Measurements from ENCODE around the gene SORCS1. TPM values are rescaled to one million over a fixed set of nuclear protein-coding genes. Genes with fewer than 3 reads are reported as not detected.

Gene SORCS1
- total RNA-seq, 2 donors from 2014 or later: not detected

DNA sequence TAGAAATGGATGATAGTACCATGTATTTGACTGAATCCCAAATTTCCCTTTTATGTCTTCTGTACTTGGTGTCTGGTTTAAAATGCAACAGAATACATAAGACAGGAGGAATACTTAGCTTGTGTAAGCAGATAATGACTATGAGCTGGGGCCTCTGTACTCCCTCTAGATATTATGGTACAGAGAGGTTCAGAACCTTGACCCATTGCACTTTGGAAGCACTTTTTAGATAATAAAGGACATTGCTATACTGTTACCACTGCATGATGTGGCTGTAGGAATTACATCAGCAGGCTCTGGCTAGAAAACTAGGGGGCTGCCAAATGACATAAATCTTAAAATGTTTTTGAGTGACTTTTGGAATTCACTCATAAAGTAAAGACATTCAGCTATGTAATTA is 526.6 kb downstream of the SORCS1 start:
- H3K4me3 Mint-ChIP-seq: no peak overlapping the region
- no peak for DNase-seq
- no peaks in the 10 kb centered on the region for H3K4me1 Mint-ChIP-seq (ENCODE audit: low read depth)

DNA sequence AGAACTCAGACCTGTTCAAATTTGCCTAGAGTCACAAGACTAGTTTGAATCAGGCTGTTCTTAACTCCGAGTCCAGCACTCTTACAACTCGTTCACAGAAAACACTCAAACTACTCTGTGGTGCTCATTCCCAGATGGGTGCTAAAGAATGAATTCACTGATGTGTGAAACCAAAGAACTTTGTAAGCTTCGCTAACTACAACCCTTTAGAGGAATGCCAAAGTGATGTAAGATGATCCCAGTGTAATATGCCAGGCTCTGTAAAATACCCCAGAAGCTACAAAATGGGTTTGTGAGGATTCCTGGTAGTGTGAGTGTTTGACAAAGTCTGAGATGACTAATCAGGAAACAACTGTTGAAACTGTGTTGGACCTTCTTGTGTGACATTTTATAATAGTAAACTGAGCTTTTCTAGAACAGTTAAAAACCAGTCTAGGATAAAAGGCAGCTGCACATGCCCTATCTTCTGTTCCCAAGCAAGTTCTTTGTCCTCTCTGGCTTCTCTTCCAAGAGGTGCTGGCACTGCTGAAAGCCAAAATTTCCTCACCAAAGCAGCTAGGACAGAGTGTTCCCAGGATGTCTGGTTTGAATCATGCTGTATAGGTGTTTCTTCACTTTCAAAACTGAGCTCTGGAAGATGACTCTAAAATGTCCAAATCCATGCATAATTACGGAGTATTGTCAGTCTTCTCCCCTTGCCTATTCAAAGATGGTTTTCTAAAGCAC is 527.6 kb downstream of the SORCS1 start:
- Mint-ChIP-seq H3K27ac (no peak overlapping the region), H3K36me3 (ENCODE audit: insufficient read depth in 2 of 2) (no peaks in the 10 kb centered on the region), H3K9me3 (no peaks in the 10 kb centered on the region), H3K4me1 (ENCODE audit: low read depth) (no peaks in the 10 kb centered on the region), H3K27me3 (ENCODE audit: low read depth) (no peaks in the 10 kb centered on the region), H3K4me3 (no peak overlapping the region)
- DNase-seq (no peak), ATAC-seq (replicated peaks in 1 of 2) (no peak)

More for the DNA sequence above, 526.6 kb downstream of the SORCS1 start:
- H3K36me3 Mint-ChIP-seq (ENCODE audit: insufficient read depth in 2 of 2): no peaks in the 10 kb centered on the region
- H3K27me3 Mint-ChIP-seq (ENCODE audit: low read depth): no peaks in the 10 kb centered on the region
- no peak overlapping the region for H3K27ac Mint-ChIP-seq
- H3K9me3 Mint-ChIP-seq: no peaks in the 10 kb centered on the region
- no peak for ATAC-seq (replicated peaks in 1 of 2)

DNA sequence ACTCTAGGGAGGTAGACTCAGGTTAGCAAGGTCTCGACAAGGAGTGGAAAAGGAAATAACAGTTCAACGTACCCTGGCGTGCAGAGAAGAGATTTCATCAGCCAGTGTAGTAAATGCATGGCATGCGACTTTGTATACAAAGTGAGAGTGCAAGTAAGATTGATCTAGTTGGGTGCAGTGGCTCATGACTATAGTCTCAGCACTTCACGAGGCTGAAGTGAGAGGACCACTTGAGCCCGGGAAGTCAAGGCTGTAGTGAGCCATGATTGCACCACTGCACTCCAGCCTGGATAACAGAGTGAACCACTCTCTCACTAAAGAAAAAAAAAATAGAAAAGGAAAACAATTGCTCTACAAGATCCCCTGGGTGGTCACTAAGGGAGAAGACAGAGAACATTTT is 528.6 kb downstream of the SORCS1 start:
- ATAC-seq (replicated peaks in 1 of 2) (no peak), DNase-seq (no peak)
- no peak overlapping the region for H3K4me3 Mint-ChIP-seq
- H3K27ac Mint-ChIP-seq: no peak overlapping the region
- no peaks in the 10 kb centered on the region for H3K4me1 Mint-ChIP-seq (ENCODE audit: low read depth)
- no peaks in the 10 kb centered on the region for H3K9me3 Mint-ChIP-seq
- no peaks in the 10 kb centered on the region for H3K27me3 Mint-ChIP-seq (ENCODE audit: low read depth)
- H3K36me3 Mint-ChIP-seq (ENCODE audit: insufficient read depth in 2 of 2): no peaks in the 10 kb centered on the region

DNA sequence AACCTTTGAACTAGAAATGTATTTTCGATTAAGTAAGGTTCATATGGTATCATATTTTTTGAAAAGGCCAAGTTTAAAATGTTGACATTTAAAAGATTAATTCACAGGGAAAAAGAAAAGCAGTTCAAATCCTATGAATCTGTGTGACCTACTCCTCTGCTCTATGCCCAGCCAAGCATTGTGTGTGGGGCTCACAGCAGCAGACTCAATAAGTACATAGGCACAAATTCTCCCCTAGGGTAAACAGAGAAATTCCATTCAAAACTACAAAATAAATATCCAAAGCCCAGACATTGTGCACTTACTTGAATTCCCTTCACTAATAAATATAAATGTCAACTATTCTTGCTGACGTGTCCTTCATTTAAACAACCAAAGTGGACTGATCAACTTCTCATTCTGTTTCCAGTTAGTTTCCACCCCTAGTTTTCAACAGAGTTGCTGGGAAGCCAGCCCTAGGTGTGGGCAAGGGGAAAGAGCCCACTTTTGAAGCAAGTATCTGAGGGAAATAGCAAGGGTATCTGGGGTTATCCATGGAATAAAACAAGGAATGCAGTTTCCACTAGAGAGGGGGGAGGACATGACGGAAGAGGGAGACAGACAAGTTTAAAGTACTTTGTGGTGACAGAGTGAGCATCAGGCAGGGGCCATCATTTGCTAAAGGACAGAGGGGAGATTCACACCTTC is 533.3 kb downstream of the SORCS1 start:
- Mint-ChIP-seq H3K9me3 (no peaks in the 10 kb centered on the region), H3K4me3 (no peak overlapping the region), H3K27me3 (ENCODE audit: low read depth) (no peaks in the 10 kb centered on the region), H3K36me3 (ENCODE audit: insufficient read depth in 2 of 2) (no peaks in the 10 kb centered on the region), H3K27ac (no peak overlapping the region), H3K4me1 (ENCODE audit: low read depth) (no peaks in the 10 kb centered on the region)
- ATAC-seq (replicated peaks in 1 of 2) (no peak), DNase-seq (no peak)

DNA sequence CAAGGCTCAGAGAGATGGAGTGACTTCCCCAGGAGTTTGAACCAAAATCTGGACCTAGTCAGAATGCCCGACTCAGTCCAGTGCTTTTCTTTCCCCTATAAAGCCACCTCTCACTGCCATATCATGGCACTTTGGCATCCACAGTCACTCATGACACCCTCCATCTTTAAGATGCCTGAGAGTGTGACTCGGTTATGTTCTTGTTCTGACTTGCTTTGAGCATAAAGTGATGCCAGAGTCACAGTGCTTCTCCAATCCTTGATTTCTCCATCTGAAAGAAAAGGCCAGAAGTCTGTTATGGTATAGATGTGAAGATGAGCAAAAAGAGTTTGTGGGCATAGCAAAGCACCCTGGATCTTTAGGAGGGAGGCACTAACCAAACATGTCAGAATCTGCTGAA is 538.1 kb downstream of the SORCS1 start:
- H3K9me3 Mint-ChIP-seq: no peaks in the 10 kb centered on the region
- H3K27me3 Mint-ChIP-seq (ENCODE audit: low read depth): no peaks in the 10 kb centered on the region
- H3K27ac Mint-ChIP-seq: no peak overlapping the region
- ATAC-seq (replicated peaks in 1 of 2) (no peak), DNase-seq (no peak)
- peaks cover 0 to 1% of the 10 kb centered on the region in 2 donors for H3K36me3 Mint-ChIP-seq (ENCODE audit: insufficient read depth in 2 of 2)
- no peak overlapping the region for H3K4me3 Mint-ChIP-seq
- H3K4me1 Mint-ChIP-seq (ENCODE audit: low read depth): no peaks in the 10 kb centered on the region

DNA sequence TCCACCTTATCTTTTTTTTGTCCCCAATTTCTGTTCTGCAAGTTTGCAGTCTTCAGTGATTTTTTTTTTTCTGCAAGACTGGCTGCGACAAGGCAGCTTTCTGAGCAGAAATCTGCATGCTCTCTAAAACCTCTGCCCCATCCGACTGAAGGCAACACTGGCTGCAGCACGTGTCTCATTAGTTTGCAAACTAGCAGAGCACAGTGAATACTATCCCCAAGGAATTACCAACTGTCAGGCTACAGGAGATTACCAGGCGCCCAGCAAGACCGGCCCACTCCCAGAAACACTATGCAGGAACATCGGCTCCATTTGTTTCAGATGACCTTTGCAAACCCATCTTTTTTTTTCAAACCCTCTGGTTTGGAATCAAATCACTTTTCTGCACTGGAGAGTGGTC is 538.8 kb downstream of the SORCS1 start:
- peaks cover 0 to 2% of the 10 kb centered on the region in 2 donors for H3K36me3 Mint-ChIP-seq (ENCODE audit: insufficient read depth in 2 of 2)
- ATAC-seq (replicated peaks in 1 of 2) (no peak), DNase-seq (no peak)
- H3K4me1 Mint-ChIP-seq (ENCODE audit: low read depth): no peaks in the 10 kb centered on the region
- no peak overlapping the region for H3K4me3 Mint-ChIP-seq
- H3K9me3 Mint-ChIP-seq: no peaks in the 10 kb centered on the region
- no peak overlapping the region for H3K27ac Mint-ChIP-seq
- no peaks in the 10 kb centered on the region for H3K27me3 Mint-ChIP-seq (ENCODE audit: low read depth)

DNA sequence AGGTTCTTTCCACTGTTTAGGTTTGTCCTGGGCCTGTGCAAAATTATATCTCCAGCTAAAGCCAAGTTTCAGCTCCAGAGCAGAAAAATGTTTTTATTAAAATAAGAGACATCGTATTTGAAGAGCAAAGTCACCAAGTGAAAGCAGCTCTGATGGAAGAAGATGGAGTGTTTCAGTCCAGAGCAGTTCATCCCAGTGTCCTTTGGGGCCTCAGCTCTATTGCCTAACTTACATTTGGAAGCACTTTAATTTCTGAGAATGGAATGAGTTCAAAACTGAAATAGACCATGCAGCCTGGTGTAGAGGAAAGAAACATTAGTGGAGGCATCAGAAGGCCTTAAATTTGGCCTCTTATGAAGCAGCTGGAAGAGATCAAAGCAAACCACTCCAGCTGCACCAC is 545.2 kb downstream of the SORCS1 start:
- Mint-ChIP-seq H3K9me3 (no peaks in the 10 kb centered on the region), H3K36me3 (ENCODE audit: insufficient read depth in 2 of 2) (peaks cover 0 to 2% of the 10 kb centered on the region in 2 donors), H3K4me3 (no peak overlapping the region), H3K4me1 (ENCODE audit: low read depth) (no peaks in the 10 kb centered on the region), H3K27me3 (ENCODE audit: low read depth) (no peaks in the 10 kb centered on the region), H3K27ac (no peak overlapping the region)
- DNase-seq (no peak), ATAC-seq (replicated peaks in 1 of 2) (no peak)

DNA sequence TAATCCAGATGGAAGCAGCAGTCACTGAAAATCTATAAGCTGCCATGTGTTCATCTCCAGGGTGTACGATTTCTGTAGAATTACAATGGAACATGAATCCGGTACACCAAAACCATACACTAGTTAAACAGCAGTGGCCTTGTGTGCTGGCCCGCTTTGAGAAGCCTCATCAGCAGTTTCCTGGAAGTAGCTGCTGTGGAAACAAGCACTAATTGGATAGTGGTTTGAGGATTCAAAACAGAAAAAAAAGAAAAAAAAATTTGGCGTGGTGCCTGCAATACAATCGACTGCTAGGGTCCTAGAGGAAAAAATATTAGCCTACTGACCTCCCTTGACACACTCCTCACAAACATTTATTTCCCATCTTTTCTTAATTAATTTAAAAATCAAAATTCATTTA is 545.9 kb downstream of the SORCS1 start:
- Mint-ChIP-seq H3K36me3 (ENCODE audit: insufficient read depth in 2 of 2) (peaks cover 0 to 2% of the 10 kb centered on the region in 2 donors), H3K4me1 (ENCODE audit: low read depth) (no peaks in the 10 kb centered on the region), H3K9me3 (no peaks in the 10 kb centered on the region), H3K27me3 (ENCODE audit: low read depth) (no peaks in the 10 kb centered on the region), H3K27ac (no peak overlapping the region), H3K4me3 (no peak overlapping the region)
- ATAC-seq (replicated peaks in 1 of 2) (no peak), DNase-seq (no peak)

DNA sequence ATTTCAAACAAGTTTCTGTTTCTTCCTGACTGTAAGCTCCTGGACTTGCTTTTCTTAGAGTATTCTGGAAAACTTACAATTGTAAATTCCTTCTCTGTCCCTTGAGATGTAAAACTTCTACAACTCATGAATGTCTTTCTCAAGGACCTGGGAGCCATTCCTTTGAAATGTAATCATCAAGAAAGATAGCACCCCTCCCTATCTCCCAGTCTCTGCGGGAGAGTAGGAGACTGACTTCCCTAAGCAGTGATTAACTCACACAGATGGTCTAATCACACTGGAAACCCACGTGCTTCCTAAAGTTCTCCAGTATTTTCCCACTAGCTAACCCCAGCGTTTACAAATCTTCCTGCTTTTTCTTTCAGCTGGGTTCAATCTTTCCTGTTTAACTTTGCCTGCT is 549.4 kb downstream of the SORCS1 start:
- Mint-ChIP-seq H3K4me3 (no peak overlapping the region), H3K27ac (no peak overlapping the region), H3K36me3 (ENCODE audit: insufficient read depth in 2 of 2) (no peaks in the 10 kb centered on the region), H3K27me3 (ENCODE audit: low read depth) (no peaks in the 10 kb centered on the region), H3K9me3 (no peaks in the 10 kb centered on the region), H3K4me1 (ENCODE audit: low read depth) (no peaks in the 10 kb centered on the region)
- DNase-seq: no peak
- no peak for ATAC-seq (replicated peaks in 1 of 2)

DNA sequence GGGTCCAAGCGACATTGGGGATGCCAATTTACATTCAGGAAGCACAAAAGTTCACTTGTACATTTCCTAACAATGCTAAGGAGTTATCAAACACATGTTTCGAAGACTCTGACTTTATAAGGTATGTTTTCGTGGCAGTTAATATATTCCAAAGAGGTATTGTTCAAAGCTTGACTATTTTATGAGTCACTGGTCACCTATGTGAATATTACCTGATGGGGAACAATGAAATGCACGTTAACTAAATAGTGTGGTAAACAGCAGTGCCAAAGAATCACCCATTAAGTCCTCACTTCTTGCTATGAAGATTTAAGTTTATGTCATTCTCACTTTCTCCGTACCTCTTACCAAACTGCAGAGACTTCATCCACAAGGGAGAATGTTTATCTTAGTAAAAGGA is 550.2 kb downstream of the SORCS1 start:
- H3K4me3 Mint-ChIP-seq: no peak overlapping the region
- H3K36me3 Mint-ChIP-seq (ENCODE audit: insufficient read depth in 2 of 2): no peaks in the 10 kb centered on the region
- no peaks in the 10 kb centered on the region for H3K9me3 Mint-ChIP-seq
- no peaks in the 10 kb centered on the region for H3K4me1 Mint-ChIP-seq (ENCODE audit: low read depth)
- H3K27ac Mint-ChIP-seq: no peak overlapping the region
- H3K27me3 Mint-ChIP-seq (ENCODE audit: low read depth): no peaks in the 10 kb centered on the region
- DNase-seq (no peak), ATAC-seq (replicated peaks in 1 of 2) (no peak)

DNA sequence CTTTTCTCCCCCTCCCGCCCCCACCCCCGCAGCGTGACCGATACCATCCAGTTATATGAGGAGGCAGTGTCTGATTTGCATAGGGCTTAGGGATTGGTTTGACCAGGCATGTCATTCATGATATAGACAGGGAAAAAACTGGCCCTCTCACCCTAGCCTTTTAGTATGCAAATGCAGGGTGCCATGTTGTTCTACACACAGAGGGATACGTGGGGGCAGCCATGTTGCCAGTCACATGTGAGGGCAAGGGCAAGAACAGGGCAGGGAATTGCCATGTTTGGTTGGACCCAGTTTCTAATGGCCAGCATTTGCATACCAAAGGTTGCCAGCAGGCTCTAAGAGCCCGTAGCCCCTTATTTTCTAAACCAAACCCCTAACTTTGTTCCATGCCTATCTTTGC is 552.1 kb downstream of the SORCS1 start:
- Mint-ChIP-seq H3K36me3 (ENCODE audit: insufficient read depth in 2 of 2) (no peaks in the 10 kb centered on the region), H3K27ac (no peak overlapping the region), H3K27me3 (ENCODE audit: low read depth) (no peaks in the 10 kb centered on the region), H3K9me3 (peaks cover 2% of the 10 kb centered on the region in 2 donors), H3K4me1 (ENCODE audit: low read depth) (no peaks in the 10 kb centered on the region), H3K4me3 (no peak overlapping the region)
- DNase-seq (no peak), ATAC-seq (replicated peaks in 1 of 2) (no peak)

DNA sequence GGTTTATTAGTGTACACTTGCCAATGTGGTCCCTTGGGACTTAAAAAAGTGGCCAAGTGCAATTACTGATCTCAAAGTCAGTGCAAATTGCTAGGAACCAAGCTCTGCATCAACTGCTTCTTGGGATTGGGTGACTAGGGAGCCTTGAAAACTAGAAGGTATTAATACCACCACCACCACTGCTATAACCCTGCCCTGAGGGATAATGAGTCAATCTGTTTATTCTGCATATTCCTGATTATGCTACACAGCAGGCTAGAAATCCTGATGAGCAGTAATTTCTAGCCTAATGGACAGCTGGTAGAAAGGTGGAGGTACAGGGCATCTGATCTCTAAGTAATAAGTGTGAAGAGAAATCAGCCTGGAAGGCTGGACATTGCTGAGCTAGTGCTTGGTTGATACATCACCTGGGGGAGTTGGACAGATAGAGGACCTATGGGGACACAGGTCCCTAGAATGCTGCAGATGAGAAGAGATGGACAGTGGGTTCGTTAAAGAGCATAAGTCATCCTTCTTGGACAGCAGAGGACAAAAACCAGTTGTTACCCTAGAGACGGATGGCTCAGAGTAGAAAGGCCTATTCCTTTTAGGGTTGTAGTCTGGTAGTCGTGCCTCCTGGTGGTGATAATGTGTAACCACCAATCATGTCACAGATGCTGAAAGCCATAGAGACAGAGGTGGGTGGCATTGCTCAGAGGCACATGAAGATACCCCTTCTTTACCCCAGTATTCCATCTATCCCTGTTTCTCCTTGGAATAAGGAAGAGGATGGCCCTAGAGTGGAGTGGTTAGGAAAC is 554.8 kb downstream of the SORCS1 start:
- Mint-ChIP-seq H3K27ac (no peak overlapping the region), H3K4me3 (no peak overlapping the region), H3K36me3 (ENCODE audit: insufficient read depth in 2 of 2) (no peaks in the 10 kb centered on the region)

DNA sequence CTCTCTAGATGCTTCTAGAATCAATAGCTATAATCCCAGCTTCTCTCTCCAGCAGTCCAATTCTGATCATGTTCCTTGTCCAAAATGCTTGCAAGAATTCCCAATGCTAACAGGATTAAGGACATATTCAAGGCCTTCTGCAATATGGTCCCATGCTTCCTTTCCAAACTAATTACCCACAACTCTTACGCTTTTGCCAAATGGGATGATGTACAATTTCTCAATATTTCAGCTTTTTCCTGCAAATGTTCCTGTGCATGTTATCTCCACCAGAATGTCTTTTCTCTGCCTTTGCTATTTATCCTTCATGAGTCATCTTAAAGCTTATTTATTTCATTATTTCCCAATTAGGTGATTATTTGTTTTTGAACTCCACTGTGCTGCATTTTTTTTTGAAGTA is 556.4 kb downstream of the SORCS1 start:
- Mint-ChIP-seq H3K27me3 (ENCODE audit: low read depth) (peaks cover 4% of the 10 kb centered on the region), H3K4me1 (ENCODE audit: low read depth) (no peaks in the 10 kb centered on the region), H3K4me3 (no peak overlapping the region), H3K9me3 (peaks cover 2 to 6% of the 10 kb centered on the region in 2 donors), H3K27ac (no peak overlapping the region), H3K36me3 (ENCODE audit: insufficient read depth in 2 of 2) (no peaks in the 10 kb centered on the region)
- ATAC-seq (replicated peaks in 1 of 2) (no peak), DNase-seq (no peak)

More for the DNA sequence above, 554.8 kb downstream of the SORCS1 start:
- Mint-ChIP-seq H3K4me1 (ENCODE audit: low read depth) (no peaks in the 10 kb centered on the region), H3K9me3 (peaks cover 2 to 5% of the 10 kb centered on the region in 2 donors), H3K27me3 (ENCODE audit: low read depth) (no peaks in the 10 kb centered on the region)
- DNase-seq: no peak
- ATAC-seq (replicated peaks in 1 of 2): no peak
